Glutamatergic neuron (in vitro differentiated cells): ENCODE results near the gene TACR1. TPM values are rescaled to one million over a fixed set of nuclear protein-coding genes. Genes with fewer than 3 reads are reported as not detected.
A peak's percentile ranks its signal among the peaks of the same experiment; 100 is the strongest.

Experiments used
- DNase-seq: peaks from one replicate; pipeline ENCODE4 v3.0.0; 2022
- H3K27ac Mint-ChIP-seq: one replicate; pipeline ENCODE4 v1.8.0; 2020; ENCODE audit warnings: mild to moderate bottlenecking, mixed read lengths, inconsistent platforms; ENCODE audit not compliant: unreplicated experiment
- H3K27me3 Mint-ChIP-seq: one replicate; pipeline ENCODE4 v1.8.0; 2020; ENCODE audit warnings: mild to moderate bottlenecking, moderate library complexity, mixed read lengths, inconsistent platforms; ENCODE audit not compliant: unreplicated experiment
- H3K36me3 Mint-ChIP-seq: one replicate; pipeline ENCODE4 v1.8.0; 2020; ENCODE audit warnings: mild to moderate bottlenecking, mixed read lengths, inconsistent platforms; ENCODE audit not compliant: unreplicated experiment
- H3K4me1 Mint-ChIP-seq: one replicate; pipeline ENCODE4 v1.8.0; 2020; ENCODE audit warnings: mild to moderate bottlenecking, low read depth, mixed read lengths, inconsistent platforms; ENCODE audit not compliant: unreplicated experiment
- H3K4me3 Mint-ChIP-seq: one replicate; pipeline ENCODE4 v1.8.0; 2020; ENCODE audit warnings: mild to moderate bottlenecking, mixed read lengths, inconsistent platforms; ENCODE audit not compliant: unreplicated experiment
- H3K9me3 Mint-ChIP-seq: one replicate; pipeline ENCODE4 v1.8.0; 2020; ENCODE audit warnings: mild to moderate bottlenecking, moderate library complexity, mixed read lengths, inconsistent platforms; ENCODE audit not compliant: unreplicated experiment
- total RNA-seq: library from RNA; stranded (reverse); fragmentation: NEBNext Ultra II Directional; extraction: Animal tissue kit (Norgen Biotek cat#: 25700); gene quantifications from one replicate; pipeline ENCODE4 v1.2.1, GENCODE V29; 2021; ENCODE audit not compliant: unreplicated experiment
- TF ChIP-seq, protein P1 (sequence below): fragments of 200-600 bp; sonication (generic); IDR thresholded peaks from one replicate; pipeline ENCODE4 v1.5.0; 2021; ENCODE audit not compliant: partially characterized antibody, unreplicated experiment

Gene TACR1
- total RNA-seq, 1 donor from 2014 or later = 0.17 TPM

DNA sequence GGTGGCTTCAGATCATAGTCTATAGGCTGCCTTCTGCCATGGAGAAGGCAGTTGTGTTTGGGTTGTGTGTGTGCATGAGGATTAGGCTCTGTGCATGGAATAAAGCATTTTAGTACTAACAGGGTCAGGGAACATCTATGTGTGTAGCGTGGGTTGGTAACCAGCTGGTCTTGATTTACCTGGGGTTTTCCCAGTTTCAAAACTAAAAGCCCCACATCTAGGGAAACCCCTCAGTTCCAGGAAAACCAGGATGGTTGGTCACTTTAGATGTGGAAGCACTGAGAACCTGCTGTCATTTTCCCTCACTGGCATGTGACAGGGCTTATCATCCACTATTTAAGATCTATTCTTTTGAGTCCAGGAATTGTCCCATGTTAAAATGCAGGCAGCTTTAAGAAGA is 124.6 kb downstream of the TACR1 start:
- no peak for DNase-seq
- TF ChIP-seq, protein P1, sequence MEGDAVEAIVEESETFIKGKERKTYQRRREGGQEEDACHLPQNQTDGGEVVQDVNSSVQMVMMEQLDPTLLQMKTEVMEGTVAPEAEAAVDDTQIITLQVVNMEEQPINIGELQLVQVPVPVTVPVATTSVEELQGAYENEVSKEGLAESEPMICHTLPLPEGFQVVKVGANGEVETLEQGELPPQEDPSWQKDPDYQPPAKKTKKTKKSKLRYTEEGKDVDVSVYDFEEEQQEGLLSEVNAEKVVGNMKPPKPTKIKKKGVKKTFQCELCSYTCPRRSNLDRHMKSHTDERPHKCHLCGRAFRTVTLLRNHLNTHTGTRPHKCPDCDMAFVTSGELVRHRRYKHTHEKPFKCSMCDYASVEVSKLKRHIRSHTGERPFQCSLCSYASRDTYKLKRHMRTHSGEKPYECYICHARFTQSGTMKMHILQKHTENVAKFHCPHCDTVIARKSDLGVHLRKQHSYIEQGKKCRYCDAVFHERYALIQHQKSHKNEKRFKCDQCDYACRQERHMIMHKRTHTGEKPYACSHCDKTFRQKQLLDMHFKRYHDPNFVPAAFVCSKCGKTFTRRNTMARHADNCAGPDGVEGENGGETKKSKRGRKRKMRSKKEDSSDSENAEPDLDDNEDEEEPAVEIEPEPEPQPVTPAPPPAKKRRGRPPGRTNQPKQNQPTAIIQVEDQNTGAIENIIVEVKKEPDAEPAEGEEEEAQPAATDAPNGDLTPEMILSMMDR = no peak
- peak overlapping the region; percentile 85 for H3K27ac Mint-ChIP-seq
- peaks cover 2% of the 10 kb centered on the region for H3K27me3 Mint-ChIP-seq
- H3K36me3 Mint-ChIP-seq = no peaks in the 10 kb centered on the region
- no peak overlapping the region for H3K4me3 Mint-ChIP-seq
- H3K4me1 Mint-ChIP-seq = peaks cover 44% of the 10 kb centered on the region
- peaks cover 3% of the 10 kb centered on the region for H3K9me3 Mint-ChIP-seq

DNA sequence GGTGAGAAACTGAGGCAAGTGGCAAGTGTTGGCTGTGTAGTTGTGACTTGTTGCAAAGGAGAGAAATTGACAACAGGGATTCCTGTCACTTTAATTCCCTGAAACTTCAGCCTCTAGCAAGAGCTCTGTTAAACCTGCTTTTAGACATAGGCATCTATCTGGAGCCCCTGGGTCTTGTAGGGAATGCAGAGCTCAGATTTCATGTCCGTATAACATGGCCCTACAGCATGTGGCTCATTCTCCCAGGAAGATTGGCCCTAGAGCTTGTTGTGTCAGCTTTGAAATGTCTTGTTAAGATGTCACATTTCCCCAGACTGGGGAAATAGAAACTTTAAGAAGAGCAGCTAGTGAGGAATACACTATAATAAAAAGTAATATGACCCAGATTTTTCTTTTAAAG is 125.1 kb downstream of the TACR1 start:
- Mint-ChIP-seq H3K36me3 (no peaks in the 10 kb centered on the region), H3K4me1 (peaks cover 39% of the 10 kb centered on the region), H3K27ac (no peak overlapping the region), H3K27me3 (peaks cover 2% of the 10 kb centered on the region), H3K4me3 (peak overlapping the region; percentile 25), H3K9me3 (peaks cover 3% of the 10 kb centered on the region)
- DNase-seq = no peak
- TF ChIP-seq, protein P1 = no peak

DNA sequence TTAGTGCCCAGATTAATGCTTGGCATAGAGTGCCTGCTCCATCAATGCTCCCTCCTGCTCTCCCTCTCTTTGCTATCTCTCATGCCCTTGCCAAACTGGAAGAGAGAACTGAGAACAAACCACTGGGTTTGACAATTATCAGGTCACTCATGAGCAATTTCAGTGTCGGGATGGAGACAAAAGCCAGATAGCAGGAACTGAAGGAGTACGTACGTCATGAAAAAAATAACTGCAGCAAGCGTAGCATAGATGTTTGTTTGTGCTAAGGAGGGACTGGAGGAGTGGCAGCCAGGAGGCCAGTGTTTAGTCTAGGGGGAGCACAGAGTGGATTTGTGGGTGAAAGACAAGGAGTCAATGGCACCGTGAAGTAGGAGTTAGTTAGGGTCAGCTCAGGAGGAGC is 127.6 kb downstream of the TACR1 start:
- TF ChIP-seq, protein P1 = no peak
- no peak overlapping the region for H3K27ac Mint-ChIP-seq
- H3K36me3 Mint-ChIP-seq = no peaks in the 10 kb centered on the region
- H3K27me3 Mint-ChIP-seq = peaks cover 2% of the 10 kb centered on the region
- H3K9me3 Mint-ChIP-seq = peaks cover 3% of the 10 kb centered on the region
- H3K4me1 Mint-ChIP-seq = peaks cover 29% of the 10 kb centered on the region
- H3K4me3 Mint-ChIP-seq = no peak overlapping the region
- DNase-seq = no peak

DNA sequence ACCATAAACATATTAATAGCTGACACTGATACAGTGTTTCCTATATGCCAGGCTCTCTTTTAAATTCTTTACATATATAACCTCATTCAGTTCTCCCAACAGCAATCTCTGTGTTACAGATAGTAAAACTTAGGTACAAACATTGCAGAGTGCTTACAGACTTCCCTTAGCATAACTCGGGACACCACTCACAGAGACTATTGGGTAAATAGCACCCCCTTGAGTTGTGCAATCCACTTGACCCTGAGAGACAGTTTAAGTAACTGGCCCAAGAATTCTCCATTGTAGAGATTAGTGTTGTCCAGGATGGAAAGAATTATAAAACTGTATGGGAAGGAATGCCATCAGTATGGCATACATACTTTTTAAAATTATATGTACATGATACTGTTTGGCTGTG is 130.8 kb downstream of the TACR1 start:
- Mint-ChIP-seq H3K9me3 (no peaks in the 10 kb centered on the region), H3K27me3 (peaks cover 2% of the 10 kb centered on the region), H3K4me1 (peaks cover 10% of the 10 kb centered on the region), H3K4me3 (no peak overlapping the region), H3K27ac (no peak overlapping the region), H3K36me3 (no peaks in the 10 kb centered on the region)
- TF ChIP-seq, protein P1 = no peak
- no peak for DNase-seq

DNA sequence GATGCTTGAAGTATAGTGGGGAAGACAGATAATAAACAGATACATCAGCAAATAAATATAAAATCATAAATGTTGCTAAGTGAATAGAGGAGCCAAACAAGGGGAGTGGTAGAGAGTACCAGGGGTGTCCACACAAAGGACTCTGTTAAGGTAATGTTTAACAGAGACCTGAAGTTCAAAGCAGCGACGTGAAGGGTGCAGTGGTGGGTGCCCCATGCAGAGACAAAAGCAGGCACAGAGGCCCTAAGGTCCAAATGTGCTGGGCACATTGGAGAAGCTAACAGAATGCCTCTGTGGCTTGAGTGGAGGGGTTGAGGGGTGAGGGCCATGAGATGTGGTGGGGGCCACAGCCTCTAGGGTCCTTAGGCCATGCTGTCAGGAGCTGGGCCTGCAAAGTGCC is 131.8 kb downstream of the TACR1 start:
- no peak overlapping the region for H3K4me3 Mint-ChIP-seq
- no peaks in the 10 kb centered on the region for H3K9me3 Mint-ChIP-seq
- no peaks in the 10 kb centered on the region for H3K36me3 Mint-ChIP-seq
- no peak for DNase-seq
- TF ChIP-seq, protein P1 = no peak
- H3K4me1 Mint-ChIP-seq = peaks cover 5% of the 10 kb centered on the region
- H3K27ac Mint-ChIP-seq = no peak overlapping the region
- peaks cover 2% of the 10 kb centered on the region for H3K27me3 Mint-ChIP-seq
